Muscle of leg (tissue), 11 donors: ENCODE data around the gene MPDU1. TPM values are rescaled to one million over a fixed set of nuclear protein-coding genes. Genes with fewer than 3 reads are reported as not detected.
"Not testable (repeated sequence)": the region's sequence is repeated elsewhere in the genome, so short reads cannot be mapped to it uniquely, and the experiment has no call there.

Source experiments
- DNase-seq: peaks from one replicate; pipeline ENCODE4 v3.0.0; 2013
- H3K27ac ChIP-seq: one replicate; pipeline ENCODE4 v1.5.1; 2013; ENCODE audit warnings: mild to moderate bottlenecking, low read length, control low read depth
- H3K27me3 ChIP-seq: one replicate; pipeline ENCODE4 v1.6.1; 2013; ENCODE audit warnings: low read length; ENCODE audit not compliant: control insufficient read depth, insufficient read depth
- H3K36me3 ChIP-seq: one replicate; pipeline ENCODE4 v1.6.1; 2013; ENCODE audit warnings: low read length; ENCODE audit not compliant: control insufficient read depth, insufficient read depth
- H3K4me1 ChIP-seq: one replicate; pipeline ENCODE4 v1.6.1; 2013; ENCODE audit warnings: low read length; ENCODE audit not compliant: control insufficient read depth, insufficient read depth
- H3K4me3 ChIP-seq: one replicate; pipeline ENCODE4 v1.5.1; 2013; ENCODE audit warnings: low read length, control low read depth
- H3K9me3 ChIP-seq: replicated peaks from 2 replicates; pipeline ENCODE4 v1.6.1; 2013; ENCODE audit warnings: low read depth, low read length; ENCODE audit not compliant: control insufficient read depth
- WGBS: methylation state at CpG from one replicate; pipeline ENCODE4 v1.1.5; 2013; ENCODE audit warnings: missing lambda C conversion rate; ENCODE audit not compliant: insufficient coverage; 5-methylcytosine and 5-hydroxymethylcytosine counted together
- polyA plus RNA-seq, 8 donors: library from polyadenylated mRNA; unstranded; fragments of 120-200 nt; gene quantifications; one replicate each; pipeline versions ENCODE4 v1.2.1 to v1.2.3, GENCODE V29; 2013; ENCODE audit warnings: inconsistent platforms in 1 of 8, low replicate concordance in 1 of 8; ENCODE audit not compliant: insufficient read length in 8 of 8, insufficient read depth in 1 of 8
- total RNA-seq: library from RNA; stranded (reverse); fragments of 120-200 nt; gene quantifications from one replicate; pipeline ENCODE4 v1.2.4, GENCODE V29; 2013

MPDU1 gene
- total and polyA plus RNA-seq, 9 donors: 34.4 to 63.6 (median 49.5) TPM

DNA sequence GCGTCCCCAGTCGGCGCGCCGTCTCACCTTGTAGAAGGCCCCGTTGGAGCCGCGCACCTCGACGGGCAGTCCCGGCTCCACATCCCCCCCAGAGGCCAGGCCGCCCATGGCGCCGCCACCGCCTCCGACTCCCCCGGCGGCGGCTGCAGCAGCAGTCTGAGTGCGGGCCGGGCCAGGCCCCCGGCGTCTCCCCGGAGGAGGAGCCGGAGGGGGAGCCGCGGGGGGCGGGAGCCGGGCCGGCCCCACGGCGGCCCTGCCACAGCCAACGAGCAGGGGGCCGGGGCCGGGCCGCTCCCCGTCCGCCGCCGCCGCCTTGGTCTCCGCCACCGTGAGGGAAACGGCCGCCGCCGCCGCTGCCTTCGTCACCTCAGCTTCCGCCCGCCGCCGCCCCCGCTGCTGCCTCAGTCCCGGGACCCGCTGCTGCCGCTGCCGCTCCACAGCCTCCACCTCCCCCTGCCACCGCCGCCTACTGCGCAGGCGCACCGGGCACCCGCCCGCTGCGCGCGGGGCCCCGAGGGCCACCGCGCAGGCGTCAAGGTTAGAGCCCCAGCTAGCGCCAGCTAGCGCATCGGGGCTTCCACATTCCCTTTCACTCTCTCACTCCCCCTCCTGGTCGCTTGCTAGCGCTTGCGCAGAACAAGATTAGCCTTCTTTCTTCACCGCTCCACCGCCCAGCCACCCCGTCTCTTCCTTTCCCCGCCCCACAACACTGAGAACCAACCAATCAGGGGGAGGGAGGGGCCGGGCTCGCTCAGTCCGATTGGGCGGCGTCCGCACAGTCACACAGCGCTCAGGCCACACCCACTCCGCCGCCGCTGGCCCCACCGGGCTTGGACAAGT lies 31.0 kb downstream of the MPDU1 start, which contains the start of gene FXR2:
TSS of gene FXR2 (minus strand) at position 473 of the 840 bp plus-strand sequence. CDS start at position 108, 365 bp downstream.
- peak within 1 kb of the TSS; percentile 92 for H3K27ac ChIP-seq
- no peaks in the 10 kb centered on the region for H3K27me3 ChIP-seq
- peak; percentile 100 for DNase-seq
- peaks cover 18% of the 10 kb centered on the region for H3K36me3 ChIP-seq
- peak within 1 kb of the TSS; percentile 84 for H3K4me3 ChIP-seq
- peaks cover 14% of the 10 kb centered on the region for H3K4me1 ChIP-seq
- no peaks in the 10 kb centered on the region for H3K9me3 ChIP-seq
- under 1% methylated on average over 74 of the region's 93 CpGs for WGBS

DNA sequence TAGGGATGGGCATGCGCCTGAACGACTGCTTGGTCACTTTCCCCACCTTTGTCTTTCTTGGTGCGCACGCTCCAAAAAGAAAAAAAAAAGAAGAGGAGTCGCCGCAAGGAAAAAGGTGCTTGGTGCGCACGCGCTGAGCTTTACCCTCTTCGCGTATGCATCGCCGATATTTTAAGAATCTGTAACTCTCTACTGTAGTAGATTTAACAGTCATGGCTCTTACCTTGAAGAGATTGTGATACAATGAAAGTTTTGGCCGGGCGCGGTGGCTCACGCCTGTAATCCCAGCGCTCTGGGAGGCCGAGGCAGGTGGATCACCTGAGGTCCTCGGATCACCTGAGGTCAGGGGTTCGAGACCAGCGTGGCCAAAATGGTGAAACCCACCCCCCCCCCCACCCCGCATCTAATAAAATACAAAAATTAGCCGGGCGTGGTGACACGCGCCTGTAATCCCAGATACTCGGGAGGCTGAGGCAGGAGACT lies 31.7 kb downstream of the MPDU1 start:
- WGBS: 7% methylated on average over 6 of the region's 28 CpGs
- DNase-seq: no peak
- peaks cover 14% of the 10 kb centered on the region for H3K4me1 ChIP-seq

DNA sequence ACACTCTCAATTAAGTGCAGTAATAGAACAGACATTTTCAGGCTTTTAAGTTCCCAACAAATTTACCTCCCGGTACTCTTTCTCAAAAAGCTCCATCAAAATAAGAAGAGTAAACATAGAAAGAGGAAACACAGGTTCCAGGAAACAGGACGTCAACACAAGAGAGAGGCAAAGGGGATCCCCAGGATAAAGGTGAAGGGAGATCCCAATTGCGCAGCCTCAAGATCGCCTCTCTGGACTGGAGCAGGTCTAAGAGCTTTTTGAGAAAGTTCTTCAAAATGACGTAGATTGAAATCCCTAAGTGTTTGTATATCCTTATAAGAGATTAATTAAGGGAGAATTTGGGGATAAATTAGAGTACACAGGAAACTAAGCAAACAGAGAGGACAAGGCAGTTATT lies 35.0 kb downstream of the MPDU1 start:
- H3K4me3 ChIP-seq: no peak overlapping the region
- no peaks in the 10 kb centered on the region for H3K9me3 ChIP-seq
- no peak overlapping the region for H3K27ac ChIP-seq
- H3K36me3 ChIP-seq: no peaks in the 10 kb centered on the region
- peaks cover 6% of the 10 kb centered on the region for H3K4me1 ChIP-seq
- H3K27me3 ChIP-seq: peaks cover 3% of the 10 kb centered on the region
- WGBS: 50% methylated on average over 1 of the region's 5 CpGs
- DNase-seq: no peak

More for the DNA sequence above, 31.7 kb downstream of the MPDU1 start:
- H3K4me3 ChIP-seq: peak overlapping the region; percentile 50
- H3K27me3 ChIP-seq: peaks cover 3% of the 10 kb centered on the region
- H3K27ac ChIP-seq: peak overlapping the region; percentile 92
- H3K9me3 ChIP-seq: no peaks in the 10 kb centered on the region
- H3K36me3 ChIP-seq: peaks cover 14% of the 10 kb centered on the region

DNA sequence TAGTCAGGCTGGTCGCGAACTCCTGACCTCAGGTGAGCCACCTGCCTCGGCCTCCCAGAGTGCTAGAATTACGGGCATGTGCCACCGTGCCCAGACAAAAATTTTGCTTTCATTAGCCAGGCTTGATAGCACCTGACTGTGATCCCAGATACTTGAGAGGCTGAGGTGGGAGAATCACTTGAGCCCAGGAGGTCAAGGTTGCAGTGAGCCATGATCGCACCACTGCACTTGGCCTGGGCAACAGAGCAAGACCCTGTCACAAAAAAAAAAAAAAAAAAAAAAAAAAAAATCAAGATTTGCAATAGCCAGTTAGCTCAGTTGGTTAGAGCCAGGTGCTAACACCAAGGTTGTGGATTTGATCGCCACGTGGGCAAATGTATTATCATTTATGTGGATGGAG lies 37.2 kb downstream of the MPDU1 start:
- Histone ChIP-seq H3K27ac (no peak overlapping the region), H3K4me3 (no peak overlapping the region), H3K4me1 (no peaks in the 10 kb centered on the region), H3K9me3 (no peaks in the 10 kb centered on the region), H3K36me3 (peaks cover 3% of the 10 kb centered on the region), H3K27me3 (peaks cover 3% of the 10 kb centered on the region)
- 95% methylated on average over 7 of the region's 8 CpGs for WGBS
- no peak for DNase-seq

DNA sequence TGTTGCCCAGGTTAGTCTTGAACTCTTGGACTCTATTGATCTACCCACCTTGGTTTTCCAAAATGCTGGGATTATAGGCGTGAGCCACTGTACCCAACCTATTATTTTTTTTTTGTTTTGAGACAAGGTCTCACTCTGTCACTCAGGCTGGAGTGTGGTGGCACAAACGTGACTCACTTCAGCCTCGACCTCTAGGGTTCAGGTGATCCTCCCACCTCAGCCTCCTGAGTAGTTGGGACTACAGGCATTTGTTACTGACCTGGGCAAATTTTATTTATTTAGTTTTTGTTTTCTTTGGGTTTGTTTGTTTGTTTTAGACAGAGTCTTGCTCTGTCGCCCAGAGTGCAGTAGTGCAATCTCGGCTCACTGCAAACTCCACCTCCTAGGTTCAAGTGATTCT lies 40.0 kb downstream of the MPDU1 start:
- peaks cover 3% of the 10 kb centered on the region for H3K27me3 ChIP-seq
- no peak for DNase-seq
- no peaks in the 10 kb centered on the region for H3K9me3 ChIP-seq
- peaks cover 6% of the 10 kb centered on the region for H3K36me3 ChIP-seq
- H3K4me1 ChIP-seq: peaks cover 14% of the 10 kb centered on the region
- no peak overlapping the region for H3K4me3 ChIP-seq
- WGBS: no CpG with 5 or more reads among the region's 5 CpGs
- H3K27ac ChIP-seq: no peak overlapping the region

DNA sequence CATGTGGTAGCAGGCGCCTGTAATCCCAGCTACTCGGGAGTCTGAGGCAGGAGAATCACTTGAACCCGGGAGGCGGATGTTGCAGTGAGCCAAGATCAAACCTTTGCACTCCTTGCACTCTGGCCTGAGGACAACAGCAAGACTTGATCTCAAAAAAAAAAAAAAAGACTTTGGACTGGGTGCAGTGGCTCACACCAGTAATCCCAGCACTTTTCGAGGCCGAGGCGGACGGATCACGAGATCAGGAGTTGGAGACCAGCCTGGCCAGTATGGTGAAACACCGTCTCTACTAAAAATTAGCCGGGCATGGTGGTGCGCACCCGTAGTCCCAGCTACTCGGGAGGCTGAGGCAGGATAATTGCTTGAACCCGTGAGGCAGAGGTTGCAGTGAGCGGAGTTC lies 42.1 kb downstream of the MPDU1 start:
- H3K27me3 ChIP-seq, H3K4me3 ChIP-seq, H3K36me3 ChIP-seq, DNase-seq, H3K9me3 ChIP-seq, H3K27ac ChIP-seq: not testable (repeated sequence)
- H3K4me1 ChIP-seq: peaks cover 14% of the 10 kb centered on the region
- 98% methylated on average over 14 of the region's 16 CpGs for WGBS

DNA sequence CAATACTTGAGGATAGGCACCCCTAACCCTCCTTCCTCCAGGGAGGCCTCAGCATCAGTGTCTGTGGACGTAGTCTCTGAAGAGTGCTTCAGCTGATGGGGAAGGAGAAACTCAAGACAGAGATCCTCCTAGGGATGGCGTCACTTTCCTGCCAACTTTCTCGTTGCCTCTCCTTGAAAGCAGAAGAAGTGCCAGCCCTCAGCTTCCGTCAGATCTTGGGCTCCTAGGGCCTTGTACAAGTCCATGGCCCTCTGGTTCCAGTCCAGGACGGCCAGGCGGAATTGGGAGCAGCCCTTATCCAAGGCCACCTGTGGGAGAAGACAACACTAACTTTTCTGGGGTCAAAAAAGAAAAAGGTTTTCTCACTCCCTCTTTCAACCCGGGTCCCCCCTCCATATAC lies 42.7 kb downstream of the MPDU1 start:
- peaks cover 14% of the 10 kb centered on the region for H3K4me1 ChIP-seq
- no peaks in the 10 kb centered on the region for H3K9me3 ChIP-seq
- 79% methylated on average over 6 of the region's 7 CpGs for WGBS
- H3K27ac ChIP-seq: peak overlapping the region; percentile 98
- peak; percentile 60 for DNase-seq
- no peaks in the 10 kb centered on the region for H3K27me3 ChIP-seq
- no peak overlapping the region for H3K4me3 ChIP-seq
- peaks cover 6% of the 10 kb centered on the region for H3K36me3 ChIP-seq

DNA sequence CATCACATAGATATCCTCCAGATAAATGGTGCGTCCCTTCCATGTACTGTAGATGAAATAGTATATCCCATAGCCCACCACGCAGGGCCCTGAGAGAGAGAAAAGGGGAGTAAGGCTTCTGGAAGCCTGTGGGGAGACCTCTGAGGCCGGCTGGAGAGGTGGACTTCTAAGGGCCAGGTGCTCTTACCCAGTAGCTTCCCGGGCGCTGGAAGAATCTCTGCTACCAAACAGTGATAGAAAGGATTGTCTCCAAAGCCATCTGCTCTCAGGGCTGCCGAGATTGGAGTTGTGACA lies 43.3 kb downstream of the MPDU1 start:
- H3K27ac ChIP-seq: peak overlapping the region; percentile 98
- no CpG with 5 or more reads among the region's 6 CpGs for WGBS
- peaks cover 14% of the 10 kb centered on the region for H3K4me1 ChIP-seq
- no peaks in the 10 kb centered on the region for H3K9me3 ChIP-seq
- no peak for DNase-seq
- H3K4me3 ChIP-seq: peak overlapping the region; percentile 87
- H3K36me3 ChIP-seq: peaks cover 6% of the 10 kb centered on the region
- no peaks in the 10 kb centered on the region for H3K27me3 ChIP-seq

DNA sequence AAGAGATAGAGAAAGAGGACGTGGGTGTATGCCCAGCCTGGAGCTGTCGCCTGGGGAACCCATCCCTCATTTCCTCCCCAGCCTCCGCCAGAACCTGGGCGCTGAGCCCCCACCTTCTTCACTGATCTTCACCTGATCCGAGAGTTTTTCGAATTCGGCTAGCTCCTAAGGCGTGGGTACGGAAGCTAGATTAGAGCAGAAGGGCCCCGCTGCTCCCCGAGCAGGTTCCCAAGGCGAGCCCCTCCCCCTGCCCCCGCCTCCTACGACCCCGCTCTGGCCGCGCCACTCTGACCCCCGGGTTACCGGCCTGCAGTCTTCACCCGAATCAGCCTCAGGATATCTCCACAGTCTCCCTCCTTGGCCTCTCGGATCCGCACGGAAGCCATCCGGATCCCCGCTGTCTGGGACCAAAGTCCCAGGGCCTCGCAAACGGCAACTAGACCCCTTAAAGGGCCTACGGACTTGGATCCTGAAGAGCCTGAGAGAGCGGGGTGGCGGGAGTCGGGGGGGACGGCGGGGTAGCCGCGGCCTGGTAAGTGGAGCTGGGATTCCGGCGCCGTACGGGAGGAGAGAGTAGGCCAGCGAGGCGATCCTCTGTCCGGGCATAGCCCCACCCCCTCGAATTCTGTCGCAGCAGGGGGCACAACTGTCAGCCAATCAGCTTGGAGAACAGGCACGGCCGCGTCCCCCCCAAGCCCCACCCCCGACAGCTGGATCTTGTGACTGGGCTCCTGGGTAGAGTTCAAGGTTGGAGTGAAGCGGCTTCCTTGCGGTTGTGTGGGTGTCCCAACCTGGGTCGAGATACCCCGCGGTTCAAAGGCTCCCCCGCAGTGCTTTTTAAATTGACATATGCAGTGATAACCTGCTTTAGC lies 43.8 kb downstream of the MPDU1 start, which contains the start of gene SAT2:
TSS of gene SAT2 (minus strand) at position 572 of the 872 bp plus-strand sequence. CDS start at position 386, 186 bp downstream.
- 0% methylated on average over 26 of the region's 54 CpGs for WGBS
- Histone ChIP-seq H3K27me3 (no peaks in the 10 kb centered on the region), H3K9me3 (no peaks in the 10 kb centered on the region), H3K4me1 (peaks cover 14% of the 10 kb centered on the region), H3K27ac (peak within 1 kb of the TSS; percentile 98), H3K4me3 (peak within 1 kb of the TSS; percentile 87), H3K36me3 (peaks cover 6% of the 10 kb centered on the region)
- peak; percentile 98 for DNase-seq
